22Rv1 (cell line): Measurements from ENCODE around the gene DHX32.

ENCODE experiments used
- CTCF ChIP-seq: fragments of 450-650 bp; IDR thresholded peaks from 2 replicates; pipeline ENCODE4 v1.5.1; 2017; ENCODE audit warnings: mild to moderate bottlenecking
- ZFX ChIP-seq: fragments of 450-650 bp; IDR thresholded peaks from 2 replicates; pipeline ENCODE4 v1.6.1; 2017; ENCODE audit warnings: antibody characterized with exemption, borderline replicate concordance

- TF ChIP-seq CTCF (no peak), ZFX (no peak)
Observed at GRCh38 chr10:125828311-125828710, 52.8 kb downstream of the DHX32 start.
